T47D (cell line): ENCODE results near the gene EFR3B.

Experiments
- DNase-seq, 2 experiments: peaks; one replicate each; pipeline versions ENCODE4 v3.0.0 to v3.0.0-alpha.2; 2011 to 2012; ENCODE audit warnings: low read depth in 1 of 2, low spot score in 1 of 2
- JUND ChIP-seq: IDR thresholded peaks from 2 replicates; pipeline ENCODE4 v1.6.1; 2012; ENCODE audit warnings: low read depth
- in situ Hi-C: cut with HindIII; loops from 2 replicates; pipeline ENCODE4 v1.10.0; 2016; ENCODE audit warnings: low sequenced_read_pairs, low pct_unique_long_range_greater_than_20kb

Gene EFR3B

DNA sequence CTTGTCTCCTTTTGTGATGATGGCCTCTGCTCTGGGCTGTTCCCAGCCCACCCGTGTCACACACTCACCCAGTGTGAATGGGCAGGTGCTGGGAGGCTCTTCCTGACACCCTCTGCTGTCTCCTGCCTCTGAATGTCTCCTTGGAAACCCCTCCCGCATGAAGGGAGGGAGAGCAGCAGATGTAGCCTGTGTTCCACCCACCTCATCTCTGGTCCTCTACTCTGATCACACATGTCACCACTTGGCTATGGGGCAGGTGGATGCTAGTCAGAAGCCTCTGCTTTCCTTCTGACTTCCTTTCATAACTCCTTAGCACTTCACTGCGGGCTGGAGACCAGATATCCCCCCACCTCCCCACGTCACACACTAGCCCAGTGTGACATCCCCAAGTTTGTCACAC lies 23.9 kb downstream of the EFR3B start:
- no peak for TF ChIP-seq JUND
- in situ Hi-C loops, result no loop called here
- DNase-seq, result no peak

- no peak for TF ChIP-seq JUND
- DNase-seq, result no peak
- in situ Hi-C loops, result no loop called here
Measured at GRCh38 chr2:25066455-25066854, 24.6 kb downstream of the EFR3B start.

DNA sequence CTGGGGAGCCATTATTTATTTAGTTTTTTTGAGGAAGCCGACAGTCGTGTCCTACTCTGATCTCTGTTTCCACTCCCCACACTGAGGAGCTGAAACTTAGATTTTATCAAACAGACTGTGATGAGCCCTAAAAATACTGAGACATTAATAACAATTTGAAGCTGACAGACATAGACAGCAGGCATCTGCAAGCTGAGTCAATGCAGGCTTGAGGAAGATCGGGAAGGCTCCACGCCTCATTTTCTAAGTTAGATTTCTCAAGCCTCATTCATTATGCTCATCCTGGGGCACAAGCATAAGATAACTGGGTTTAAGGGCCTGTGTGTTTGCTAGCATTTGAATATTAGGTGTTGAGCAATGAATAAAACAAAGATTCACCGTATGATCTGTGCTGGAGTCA lies 26.3 kb downstream of the EFR3B start:
- in situ Hi-C loops, result no loop called here
- no peak for TF ChIP-seq JUND
- no peak for DNase-seq

DNA sequence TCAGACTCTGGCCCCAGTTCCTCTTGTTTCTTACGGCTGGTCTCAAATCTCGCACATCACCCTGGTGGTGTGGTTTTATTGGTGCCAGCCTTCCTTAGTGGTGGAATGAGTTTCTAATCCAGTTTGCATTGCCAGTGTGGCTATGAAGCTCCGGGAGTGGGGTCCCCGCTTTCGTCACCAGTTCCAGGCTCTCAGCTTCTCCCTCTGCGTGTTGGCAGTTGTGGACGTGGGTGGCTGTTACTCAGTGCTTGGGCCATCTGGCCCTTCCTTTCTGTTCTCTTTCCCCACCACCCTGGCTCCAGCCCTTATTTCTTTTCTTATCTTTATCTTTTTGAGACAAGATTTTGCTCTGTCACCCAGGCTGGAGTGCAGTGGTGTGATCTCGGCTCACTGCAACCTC lies 30.1 kb downstream of the EFR3B start:
- in situ Hi-C loops, result no loop called here
- DNase-seq, result no peak
- TF ChIP-seq JUND, result no peak

DNA sequence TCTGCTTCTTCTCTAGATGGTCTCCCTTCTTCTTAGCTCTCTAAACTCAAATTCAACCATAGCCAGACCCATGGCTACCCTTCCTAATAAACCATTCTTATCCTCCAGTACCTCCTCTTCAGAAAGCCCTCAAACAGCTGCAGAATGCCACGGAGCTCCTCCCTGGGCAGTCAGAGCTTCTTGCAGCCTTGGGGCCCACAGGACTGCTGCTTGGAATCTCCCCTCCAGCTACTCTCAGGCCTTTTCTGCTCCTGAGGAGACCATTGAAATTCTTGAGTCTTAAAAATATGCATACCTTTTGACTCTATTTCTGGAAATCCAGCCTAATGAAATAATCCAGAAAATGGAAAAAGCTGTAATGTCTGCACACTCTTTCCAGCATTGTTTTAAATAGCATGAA lies 30.7 kb downstream of the EFR3B start:
- no peak for DNase-seq
- in situ Hi-C loops, result no loop called here

GRCh38 chr2:25073025-25073424 lies 31.1 kb downstream of the EFR3B start:
- TF ChIP-seq JUND, result no peak
- DNase-seq, result no peak
- in situ Hi-C loops, result no loop called here

More for the DNA sequence above, 30.7 kb downstream of the EFR3B start:
- TF ChIP-seq JUND, result no peak

- in situ Hi-C loops, result no loop called here
- no peak for DNase-seq
- no peak for TF ChIP-seq JUND
Measured at GRCh38 chr2:25073914-25074313, 32.0 kb downstream of the EFR3B start.

- DNase-seq, result no peak
- in situ Hi-C loops, result no loop called here
- TF ChIP-seq JUND, result no peak
Measured at GRCh38 chr2:25074826-25075225, 33.0 kb downstream of the EFR3B start.

DNA sequence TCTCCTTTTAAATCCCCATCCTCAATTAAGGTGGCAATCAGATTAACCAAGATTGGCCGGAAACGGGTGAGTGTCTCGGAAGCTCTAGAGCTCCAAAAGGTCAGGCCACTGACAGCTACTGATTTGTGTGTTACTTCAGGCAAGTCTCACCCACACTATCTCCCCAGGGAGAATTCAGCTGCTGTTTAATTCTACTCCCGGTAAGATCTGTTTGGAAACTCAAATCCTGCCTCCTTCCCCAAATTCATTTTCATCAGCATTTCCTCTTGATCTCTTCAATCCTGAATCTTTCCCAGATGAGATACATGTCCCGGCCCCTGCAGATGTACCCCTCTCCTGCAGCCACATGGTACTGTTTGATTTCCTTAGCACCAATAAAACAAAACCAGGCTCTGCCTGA lies 34.9 kb downstream of the EFR3B start:
- in situ Hi-C loops, result no loop called here
- no peak for TF ChIP-seq JUND
- DNase-seq, result no peak

GRCh38 chr2:25077789-25078169 lies 35.9 kb downstream of the EFR3B start:
- no peak for TF ChIP-seq JUND
- in situ Hi-C loops, result no loop called here
- DNase-seq, result no peak

GRCh38 chr2:25078170-25079049 lies 36.5 kb downstream of the EFR3B start:
- DNase-seq, result peak; percentile 1 to 76
- TF ChIP-seq JUND, result no peak
- in situ Hi-C loops, result no loop called here

DNA sequence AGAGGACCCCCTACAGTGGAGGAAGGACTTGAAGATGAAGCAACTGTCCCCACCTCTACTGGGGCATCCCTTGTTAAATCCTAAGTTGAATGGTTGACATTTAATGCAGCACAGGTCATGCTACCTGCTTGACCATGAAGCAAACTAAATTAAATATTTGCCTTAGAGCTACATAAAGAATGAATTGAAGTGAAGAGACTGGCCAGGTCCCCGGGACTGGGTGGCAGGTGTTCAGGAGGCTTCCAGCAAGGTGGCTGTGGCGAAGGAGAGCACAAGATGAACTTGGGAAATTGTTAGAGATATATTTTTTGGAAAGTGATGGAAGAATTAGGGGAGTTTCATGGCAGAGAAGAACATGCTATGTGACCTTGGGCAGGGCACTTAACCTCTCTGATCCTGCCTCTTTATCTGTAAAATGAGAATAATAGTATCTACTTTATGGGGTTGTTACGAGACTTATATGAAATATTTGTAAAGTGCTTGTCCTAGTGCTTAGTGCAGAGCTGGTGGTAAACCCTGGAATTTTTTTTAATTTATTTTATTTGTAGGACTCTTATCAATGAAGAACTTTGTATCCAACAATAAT lies 37.3 kb downstream of the EFR3B start:
- in situ Hi-C loops, result no loop called here
- DNase-seq, result peak; percentile 17 to 60
- TF ChIP-seq JUND, result no peak

DNA sequence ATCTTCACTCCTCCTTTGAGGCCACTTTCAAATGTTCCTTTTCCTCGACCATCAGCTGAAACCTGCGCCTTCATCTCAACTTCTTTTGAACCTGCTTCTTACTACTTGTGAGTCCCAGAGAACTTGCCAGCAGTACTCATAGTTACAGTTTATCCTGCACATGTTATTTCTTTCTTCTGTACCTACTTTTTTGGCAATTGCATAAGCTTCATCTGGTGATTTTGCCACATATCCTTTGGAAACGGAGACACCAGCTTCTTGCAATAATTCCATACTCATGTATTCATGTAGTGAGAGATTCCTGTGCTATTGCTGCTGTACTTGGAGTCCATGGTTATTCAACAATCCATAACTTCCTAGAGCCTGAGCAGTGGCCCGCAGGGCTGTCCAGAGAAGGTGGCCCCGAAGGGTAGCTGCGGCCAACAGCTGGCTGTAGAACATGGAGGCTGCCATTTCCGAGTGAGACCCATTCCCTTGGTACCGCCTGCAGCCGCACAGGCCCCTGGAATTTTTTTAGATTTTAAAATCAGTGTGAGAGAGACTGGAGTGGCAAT lies 39.4 kb downstream of the EFR3B start:
- DNase-seq, result no peak
- in situ Hi-C loops, result no loop called here
- TF ChIP-seq JUND, result no peak
